AG04450 (cell line): ENCODE results near the gene CRIM1. TPM values are rescaled to one million over a fixed set of nuclear protein-coding genes. Genes with fewer than 3 reads are reported as not detected.

Experiments used
- CTCF ChIA-PET: fragments of 300-600, 350-600 bp; formaldehyde crosslinking; extraction: SDS; loops from one replicate; lab custom pipeline; 2022; ENCODE audit warnings: antibody characterized with exemption, inconsistent platforms; lab: Charles Lee
- POLR2A ChIA-PET: fragments of 350-600 bp; formaldehyde crosslinking; extraction: SDS; loops from one replicate; lab custom pipeline; 2021; ENCODE audit warnings: antibody characterized with exemption, inconsistent platforms; lab: Yijun Ruan, JAX
- DNase-seq: peaks from one replicate; pipeline ENCODE4 v3.0.0-alpha.2; 2011; ENCODE audit warnings: low read depth, low spot score
- H3K27ac ChIP-seq: one replicate; pipeline ENCODE4 v1.5.1; 2012; ENCODE audit warnings: low read depth, low read length, control low read depth
- H3K27me3 ChIP-seq: one replicate; pipeline ENCODE4 v1.6.0; 2012; ENCODE audit warnings: low read length; ENCODE audit not compliant: control insufficient read depth, insufficient read depth
- H3K4me3 ChIP-seq: 2 replicates; pipeline ENCODE4 v1.5.1; 2011; ENCODE audit warnings: mild to moderate bottlenecking, low read depth, low read length, control low read depth
- H3K9me3 ChIP-seq: 2 replicates; pipeline ENCODE4 v1.5.1; 2012; ENCODE audit warnings: low read length; ENCODE audit not compliant: control insufficient read depth, insufficient read depth
- CTCF ChIP-seq: IDR thresholded peaks from 2 replicates; pipeline ENCODE4 v1.5.1; 2011; ENCODE audit warnings: low read depth, low read length, control low read depth, inconsistent platforms
- polyA plus RNA-seq: library from polyadenylated mRNA; depleted of rRNA; stranded (reverse); fragments of >200 nt; gene quantifications from 2 replicates; pipeline ENCODE4 v1.2.3, GENCODE V29; 2011

CRIM1 gene
- polyA plus RNA-seq, 1 experiment: 142 TPM

GRCh38 chr2:36354811-36355150, 797 bp upstream of the CRIM1 start:
- Histone ChIP-seq H3K9me3 (no peaks in the 10 kb centered on the region; the same call in 1 of the 2 replicates), H3K27ac (peak overlapping the region; percentile 25), H3K4me3 (peak overlapping the region; percentile 70), H3K27me3 (no peaks in the 10 kb centered on the region)
- no peak for DNase-seq
- no peak for TF ChIP-seq CTCF
- CTCF ChIA-PET: interaction anchor here (0.6 to 2.6 kb wide), 5 partner anchors 33 to 309 kb away, joined by 3 to 10 read pairs (median 3); no protein-coding TSS in a partner anchor
- POLR2A ChIA-PET: interaction anchor here (0.6 to 3.1 kb wide), 11 partner anchors 13 to 148 kb away, joined by 3 to 13 read pairs (median 5); no protein-coding TSS in a partner anchor

- Histone ChIP-seq H3K27ac (no peak overlapping the region), H3K27me3 (no peaks in the 10 kb centered on the region), H3K9me3 (no peaks in the 10 kb centered on the region; the same call in 1 of the 2 replicates), H3K4me3 (peak overlapping the region; percentile 94)
- TF ChIP-seq CTCF: no peak
- ChIA-PET POLR2A (interaction anchor here (0.6 to 3.1 kb wide), 18 partner anchors 12 to 571 kb away, joined by 3 to 13 read pairs (median 4); no protein-coding TSS in a partner anchor), CTCF (interaction anchor here (1.0 to 2.6 kb wide), 3 partner anchors 9 to 104 kb away, joined by 3 to 10 read pairs (median 5); no protein-coding TSS in a partner anchor)
- DNase-seq: no peak
These were observed 316 bp downstream of the CRIM1 start for GRCh38 chr2:36355890-36356297.

- ChIA-PET POLR2A (interaction anchor here (0.6 to 3.1 kb wide), 11 partner anchors 15 to 255 kb away, joined by 3 to 13 read pairs (median 5); no protein-coding TSS in a partner anchor), CTCF (interaction anchor here (0.7 to 2.6 kb wide), 6 partner anchors 10 to 308 kb away, joined by 3 to 10 read pairs (median 4); no protein-coding TSS in a partner anchor)
- H3K27ac ChIP-seq: peak overlapping the region; percentile 77
- peak overlapping the region; percentile 94 for H3K4me3 ChIP-seq
- no peak for TF ChIP-seq CTCF
- H3K9me3 ChIP-seq: no peaks in the 10 kb centered on the region; the same call in 1 of the 2 replicates
- H3K27me3 ChIP-seq: no peaks in the 10 kb centered on the region
- no peak for DNase-seq
These were observed 866 bp downstream of the CRIM1 start for GRCh38 chr2:36356298-36356989.

GRCh38 chr2:36356990-36357846, 1.6 kb downstream of the CRIM1 start:
- CTCF ChIA-PET: interaction anchor here (0.7 to 2.5 kb wide), 9 partner anchors 10 to 307 kb away, joined by 3 to 8 read pairs (median 4); no protein-coding TSS in a partner anchor

More at GRCh38 chr2:36356990-36357846, 1.6 kb downstream of the CRIM1 start:
- H3K27me3 ChIP-seq: no peaks in the 10 kb centered on the region
- H3K4me3 ChIP-seq: peak overlapping the region; percentile 94
- TF ChIP-seq CTCF: no peak; the same call in 1 of the 2 replicates
- no peak for DNase-seq
- POLR2A ChIA-PET: interaction anchor here (1.0 to 3.1 kb wide), 9 partner anchors 11 to 129 kb away, joined by 3 to 13 read pairs (median 6); no protein-coding TSS in a partner anchor
- H3K9me3 ChIP-seq: no peaks in the 10 kb centered on the region; the same call in 1 of the 2 replicates
- peak overlapping the region; percentile 93 for H3K27ac ChIP-seq
